Measurements from ENCODE around the gene HDLBP.

The HDLBP gene

DNA sequence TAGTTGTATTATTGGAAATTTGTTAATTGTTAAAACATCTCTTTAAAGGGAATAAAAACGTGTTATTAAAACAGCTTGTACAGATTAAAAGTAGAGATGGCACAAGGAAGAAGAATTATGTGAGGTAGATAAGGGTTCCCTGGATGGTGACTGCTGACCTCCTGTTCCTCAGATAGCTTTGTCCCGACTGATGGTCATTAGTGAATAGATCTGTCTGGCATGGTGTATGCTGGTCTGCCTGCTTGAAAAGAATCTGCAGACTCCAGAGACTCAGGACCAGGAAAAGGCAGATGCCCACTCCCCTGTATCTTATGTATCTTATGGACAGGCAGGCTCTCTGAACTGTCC, 35.0 kb upstream of the HDLBP start:
- H3K27ac ChIP-seq = no peak overlapping the region
- no peak overlapping the region for H3K4me2 ChIP-seq (ENCODE audit: low read length)
- H3K4me1 ChIP-seq = peaks cover 8% of the 10 kb centered on the region
- no peaks in the 10 kb centered on the region for H3K79me2 ChIP-seq
- H2AFZ ChIP-seq = no peak overlapping the region
- no peaks in the 10 kb centered on the region for H3K9me3 ChIP-seq (ENCODE audit: control insufficient read depth, low read length)
- H3K9ac ChIP-seq = no peak overlapping the region
- no peak overlapping the region for H3K4me3 ChIP-seq (ENCODE audit: low read depth, low read length)
- H3K27me3 ChIP-seq (ENCODE audit: control insufficient read depth, insufficient read depth, low read length) = no peaks in the 10 kb centered on the region
- H3K36me3 ChIP-seq (ENCODE audit: control insufficient read depth, insufficient read depth, low read length) = no peaks in the 10 kb centered on the region
- TF ChIP-seq, protein P1, sequence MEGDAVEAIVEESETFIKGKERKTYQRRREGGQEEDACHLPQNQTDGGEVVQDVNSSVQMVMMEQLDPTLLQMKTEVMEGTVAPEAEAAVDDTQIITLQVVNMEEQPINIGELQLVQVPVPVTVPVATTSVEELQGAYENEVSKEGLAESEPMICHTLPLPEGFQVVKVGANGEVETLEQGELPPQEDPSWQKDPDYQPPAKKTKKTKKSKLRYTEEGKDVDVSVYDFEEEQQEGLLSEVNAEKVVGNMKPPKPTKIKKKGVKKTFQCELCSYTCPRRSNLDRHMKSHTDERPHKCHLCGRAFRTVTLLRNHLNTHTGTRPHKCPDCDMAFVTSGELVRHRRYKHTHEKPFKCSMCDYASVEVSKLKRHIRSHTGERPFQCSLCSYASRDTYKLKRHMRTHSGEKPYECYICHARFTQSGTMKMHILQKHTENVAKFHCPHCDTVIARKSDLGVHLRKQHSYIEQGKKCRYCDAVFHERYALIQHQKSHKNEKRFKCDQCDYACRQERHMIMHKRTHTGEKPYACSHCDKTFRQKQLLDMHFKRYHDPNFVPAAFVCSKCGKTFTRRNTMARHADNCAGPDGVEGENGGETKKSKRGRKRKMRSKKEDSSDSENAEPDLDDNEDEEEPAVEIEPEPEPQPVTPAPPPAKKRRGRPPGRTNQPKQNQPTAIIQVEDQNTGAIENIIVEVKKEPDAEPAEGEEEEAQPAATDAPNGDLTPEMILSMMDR (IDR thresholded peaks at IDR 0.05) = no peak

DNA sequence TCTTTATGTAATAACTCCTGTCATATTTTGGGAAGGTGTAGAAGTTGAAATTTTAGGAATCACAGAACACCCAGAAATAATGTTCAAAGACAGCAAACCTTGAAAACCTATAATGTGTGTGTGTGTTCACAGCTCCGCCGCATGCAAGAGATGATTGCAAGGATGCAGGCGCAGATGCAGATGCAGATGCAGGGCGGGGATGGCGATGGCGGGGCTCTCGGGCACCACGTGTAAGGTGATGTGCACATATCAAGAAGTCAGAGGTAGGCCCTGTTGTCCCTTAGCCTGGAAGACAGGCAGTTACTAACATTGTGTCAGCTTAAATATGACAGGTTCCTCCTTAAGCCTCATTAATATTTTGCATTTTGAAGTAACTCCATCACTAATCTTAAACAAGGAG, 34.5 kb upstream of the HDLBP start:
- peaks cover 6% of the 10 kb centered on the region for H3K4me1 ChIP-seq
- H3K9ac ChIP-seq = no peak overlapping the region
- no peak overlapping the region for H3K4me3 ChIP-seq (ENCODE audit: low read depth, low read length)
- no peak overlapping the region for H2AFZ ChIP-seq
- no peaks in the 10 kb centered on the region for H3K36me3 ChIP-seq (ENCODE audit: control insufficient read depth, insufficient read depth, low read length)
- no peaks in the 10 kb centered on the region for H3K79me2 ChIP-seq
- H3K27me3 ChIP-seq (ENCODE audit: control insufficient read depth, insufficient read depth, low read length) = no peaks in the 10 kb centered on the region
- TF ChIP-seq, protein P1 (IDR thresholded peaks at IDR 0.05) = no peak
- no peaks in the 10 kb centered on the region for H3K9me3 ChIP-seq (ENCODE audit: control insufficient read depth, low read length)
- H3K27ac ChIP-seq = no peak overlapping the region
- H3K4me2 ChIP-seq (ENCODE audit: low read length) = no peak overlapping the region

DNA sequence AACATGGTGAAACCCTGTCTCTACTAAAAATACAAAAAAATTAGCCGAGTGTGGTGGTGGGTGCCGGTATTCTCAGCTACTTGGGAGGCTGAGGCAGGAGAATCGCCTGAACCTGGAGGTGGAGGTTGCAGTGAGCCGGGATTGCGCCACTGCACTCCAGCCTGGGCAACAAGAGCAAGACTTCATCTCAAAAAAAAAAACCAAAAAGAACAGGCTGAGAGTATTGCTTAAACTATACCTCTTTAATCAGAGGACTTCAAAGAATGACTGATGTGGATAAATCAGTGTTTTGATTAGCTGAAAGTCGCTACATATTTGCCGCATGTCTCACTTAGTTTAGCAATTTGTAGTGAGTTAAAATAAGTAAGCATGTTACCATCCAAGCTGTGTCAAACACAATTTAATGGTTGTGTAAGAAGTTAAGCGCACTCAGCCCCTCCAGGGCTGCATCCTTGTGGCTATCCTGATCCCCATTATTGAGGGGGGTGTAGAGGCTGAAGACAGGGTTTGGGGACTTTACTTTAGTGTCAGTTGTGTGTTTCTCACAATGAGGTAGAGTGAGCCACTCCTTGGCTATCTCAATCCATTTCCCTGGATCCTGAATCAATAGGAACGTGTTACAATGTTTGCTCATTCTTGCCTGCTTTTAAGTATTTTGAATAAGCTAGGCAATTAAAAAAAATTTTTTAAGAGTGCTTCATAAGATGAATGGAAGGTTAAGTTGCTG, 29.6 kb upstream of the HDLBP start:
- Histone ChIP-seq H3K79me2 (peaks cover 3% of the 10 kb centered on the region), H3K9ac (no peak overlapping the region), H3K4me2 (ENCODE audit: low read length) (no peak overlapping the region), H3K4me1 (peaks cover 9% of the 10 kb centered on the region), H3K36me3 (ENCODE audit: control insufficient read depth, insufficient read depth, low read length) (no peaks in the 10 kb centered on the region), H3K27me3 (ENCODE audit: control insufficient read depth, insufficient read depth, low read length) (no peaks in the 10 kb centered on the region), H2AFZ (no peak overlapping the region), H3K9me3 (ENCODE audit: control insufficient read depth, low read length) (no peaks in the 10 kb centered on the region), H3K4me3 (ENCODE audit: low read depth, low read length) (no peak overlapping the region), H3K27ac (no peak overlapping the region)
- TF ChIP-seq, protein P1 (IDR thresholded peaks at IDR 0.05) = no peak

DNA sequence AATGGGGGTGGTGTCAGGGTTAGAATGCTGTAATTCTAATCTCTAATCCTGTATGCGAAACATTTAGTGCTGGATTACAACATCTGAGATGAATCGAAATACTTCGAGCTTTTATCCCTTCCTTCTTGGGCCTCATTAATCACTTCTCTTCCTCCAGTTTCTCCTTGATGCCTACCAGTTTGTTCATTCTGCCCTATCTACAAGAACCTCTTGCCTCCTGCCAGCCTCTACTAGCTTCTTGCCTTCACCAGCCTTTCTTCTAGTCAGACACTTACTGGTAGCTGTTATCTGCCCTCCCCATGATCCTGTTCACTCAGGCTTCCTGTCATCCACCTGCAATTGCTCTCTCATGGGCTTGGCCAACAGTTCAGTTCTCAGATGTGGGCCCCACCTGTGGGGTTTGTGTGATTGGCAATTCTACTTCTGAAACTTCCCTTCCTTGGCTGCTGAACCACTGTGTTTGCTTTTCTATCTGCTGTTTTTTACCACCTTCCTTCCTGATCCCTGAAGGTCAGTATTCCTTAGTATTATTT, 25.2 kb upstream of the HDLBP start:
- Histone ChIP-seq H2AFZ (no peak overlapping the region), H3K4me2 (ENCODE audit: low read length) (no peak overlapping the region), H3K27me3 (ENCODE audit: control insufficient read depth, insufficient read depth, low read length) (no peaks in the 10 kb centered on the region), H3K27ac (peak overlapping the region; percentile 6), H3K79me2 (peaks cover 3% of the 10 kb centered on the region), H3K9ac (no peak overlapping the region), H3K4me1 (peaks cover 15% of the 10 kb centered on the region), H3K4me3 (ENCODE audit: low read depth, low read length) (no peak overlapping the region), H3K9me3 (ENCODE audit: control insufficient read depth, low read length) (no peaks in the 10 kb centered on the region), H3K36me3 (ENCODE audit: control insufficient read depth, insufficient read depth, low read length) (no peaks in the 10 kb centered on the region)
- TF ChIP-seq, protein P1 (IDR thresholded peaks at IDR 0.05) = no peak

Measured in parathyroid adenoma (tissue), 2 donors.